GM13977 (cell line): ENCODE data around the gene HOXA10.

Experiments used
- DNase-seq: peaks from one replicate; pipeline ENCODE4 v3.0.0; 2012; ENCODE audit warnings: low spot score
- CTCF ChIP-seq: IDR thresholded peaks from 2 replicates; pipeline ENCODE4 v1.5.1; 2012; ENCODE audit warnings: mild to moderate bottlenecking, control low read depth; ENCODE audit not compliant: insufficient read depth; ENCODE audit errors: extremely low read depth, missing control alignments
- in situ Hi-C: fragments of 300-500 bp; cut with MboI; formaldehyde crosslinking; loops from one replicate; pipeline ENCODE4 v1.12.0; 2022; ENCODE audit warnings: low sequenced_read_pairs, low pct_unique_long_range_greater_than_20kb, mixed read lengths, inconsistent platforms; ENCODE audit not compliant: unreplicated experiment

The HOXA10 gene

GRCh38 chr7:27128776-27129728 is 45.1 kb downstream of the HOXA10 start:
- no peak for TF ChIP-seq CTCF
- in situ Hi-C loops: no loop called here
- no peak for DNase-seq

GRCh38 chr7:27128034-27128433 is 46.1 kb downstream of the HOXA10 start:
- no peak for TF ChIP-seq CTCF
- in situ Hi-C loops: no loop called here
- no peak for DNase-seq

GRCh38 chr7:27126596-27127327 is 47.4 kb downstream of the HOXA10 start:
- no peak for TF ChIP-seq CTCF
- no peak for DNase-seq
- in situ Hi-C loops: no loop called here

GRCh38 chr7:27125986-27126394 is 48.1 kb downstream of the HOXA10 start:
- in situ Hi-C loops: no loop called here
- no peak for TF ChIP-seq CTCF
- no peak for DNase-seq

GRCh38 chr7:27124902-27125689 is 49.0 kb downstream of the HOXA10 start:
- no peak for DNase-seq
- in situ Hi-C loops: no loop called here
- no peak for TF ChIP-seq CTCF
